ENCODE measurements around the gene TMEM126A.

Gene TMEM126A

GRCh38 chr11:85682330-85683305 lies 34.9 kb downstream of the TMEM126A start:
- H3K27ac ChIP-seq (ENCODE audit: low read length), result no peak overlapping the region
- H3K4me2 ChIP-seq (ENCODE audit: insufficient read depth, low read length), result no peak overlapping the region
- H3K4me1 ChIP-seq (ENCODE audit: insufficient read depth, low read length), result no peaks in the 10 kb centered on the region
- H2AFZ ChIP-seq (ENCODE audit: low read depth, low read length), result no peak overlapping the region
- H3K9me3 ChIP-seq (ENCODE audit: insufficient read depth, low read length, severe bottlenecking), result no peaks in the 10 kb centered on the region
- H3K27me3 ChIP-seq (ENCODE audit: insufficient read depth, low read length, poor library complexity), result peaks cover 32% of the 10 kb centered on the region
- DNase-seq (no peak), ATAC-seq (ENCODE audit: insufficient read depth, low read depth) (no peak)
- H4K20me1 ChIP-seq (ENCODE audit: insufficient read depth, low read length), result no peaks in the 10 kb centered on the region
- no peaks in the 10 kb centered on the region for H3K36me3 ChIP-seq (ENCODE audit: insufficient read depth, low read length)
- H3K4me3 ChIP-seq (ENCODE audit: low read depth in 1 of 2, low read length in 2 of 2), result no peak overlapping the region
- TF ChIP-seq CTCF (IDR thresholded peaks at IDR 0.05; ENCODE audit: borderline replicate concordance, extremely low read depth, low read length, poor library complexity, severe bottlenecking), result no peak
- TF ChIP-seq EZH2 (IDR thresholded peaks at IDR 0.05; ENCODE audit: borderline replicate concordance, low read depth, low read length, severe bottlenecking), result no peak
- no peak overlapping the region for H3K9ac ChIP-seq (ENCODE audit: low read depth, low read length)
- no peaks in the 10 kb centered on the region for H3K79me2 ChIP-seq (ENCODE audit: insufficient read depth, low read length)

GRCh38 chr11:85685125-85685819 lies 37.5 kb downstream of the TMEM126A start:
- Histone ChIP-seq H3K9me3 (ENCODE audit: insufficient read depth, low read length, severe bottlenecking) (no peaks in the 10 kb centered on the region), H2AFZ (ENCODE audit: low read depth, low read length) (no peak overlapping the region), H4K20me1 (ENCODE audit: insufficient read depth, low read length) (no peaks in the 10 kb centered on the region), H3K27me3 (ENCODE audit: insufficient read depth, low read length, poor library complexity) (peaks cover 28% of the 10 kb centered on the region), H3K79me2 (ENCODE audit: insufficient read depth, low read length) (no peaks in the 10 kb centered on the region), H3K9ac (ENCODE audit: low read depth, low read length) (no peak overlapping the region), H3K4me2 (ENCODE audit: insufficient read depth, low read length) (no peak overlapping the region), H3K27ac (ENCODE audit: low read length) (no peak overlapping the region), H3K4me3 (ENCODE audit: low read depth in 1 of 2, low read length in 2 of 2) (no peak overlapping the region), H3K36me3 (ENCODE audit: insufficient read depth, low read length) (no peaks in the 10 kb centered on the region), H3K4me1 (ENCODE audit: insufficient read depth, low read length) (no peaks in the 10 kb centered on the region)
- no peak for DNase-seq
- TF ChIP-seq EZH2 (IDR thresholded peaks at IDR 0.05; ENCODE audit: borderline replicate concordance, low read depth, low read length, severe bottlenecking), result no peak
- TF ChIP-seq CTCF (IDR thresholded peaks at IDR 0.05; ENCODE audit: borderline replicate concordance, extremely low read depth, low read length, poor library complexity, severe bottlenecking), result no peak
- ATAC-seq (ENCODE audit: insufficient read depth, low read depth), result peak; percentile 39; the same call in 2 of the 3 replicates

- TF ChIP-seq EZH2 (IDR thresholded peaks at IDR 0.05; ENCODE audit: borderline replicate concordance, low read depth, low read length, severe bottlenecking) (no peak), CTCF (IDR thresholded peaks at IDR 0.05; ENCODE audit: borderline replicate concordance, extremely low read depth, low read length, poor library complexity, severe bottlenecking) (no peak)
- DNase-seq (no peak), ATAC-seq (ENCODE audit: insufficient read depth, low read depth) (no peak)
- Histone ChIP-seq H3K4me2 (ENCODE audit: insufficient read depth, low read length) (no peak within 1 kb of the TSS), H2AFZ (ENCODE audit: low read depth, low read length) (no peak within 1 kb of the TSS), H3K4me1 (ENCODE audit: insufficient read depth, low read length) (no peaks in the 10 kb centered on the region), H4K20me1 (ENCODE audit: insufficient read depth, low read length) (no peaks in the 10 kb centered on the region), H3K9me3 (ENCODE audit: insufficient read depth, low read length, severe bottlenecking) (no peaks in the 10 kb centered on the region), H3K36me3 (ENCODE audit: insufficient read depth, low read length) (no peaks in the 10 kb centered on the region), H3K4me3 (ENCODE audit: low read depth in 1 of 2, low read length in 2 of 2) (no peak within 1 kb of the TSS), H3K27me3 (ENCODE audit: insufficient read depth, low read length, poor library complexity) (peaks cover 31% of the 10 kb centered on the region), H3K79me2 (ENCODE audit: insufficient read depth, low read length) (no peaks in the 10 kb centered on the region), H3K9ac (ENCODE audit: low read depth, low read length) (no peak within 1 kb of the TSS), H3K27ac (ENCODE audit: low read length) (no peak within 1 kb of the TSS)
Measured at GRCh38 chr11:85685820-85686459, 38.2 kb downstream of the TMEM126A start, which contains the start of gene CCDC89. Gene CCDC89, minus strand, starts transcription at chr11:85686195. Its CDS starts 65 bp downstream, at chr11:85686130.
